GM23338 (cell line): Measurements from ENCODE around the gene C1QTNF7. TPM values are rescaled to one million over a fixed set of nuclear protein-coding genes. Genes with fewer than 3 reads are reported as not detected.

Experiments used
- ATAC-seq: fragments of 200-7000 bp; cut with Tn5 transposase; 3 replicates; pipeline ENCODE4 v1.9.1; 2020
- DNase-seq: peaks from one replicate; pipeline ENCODE4 v3.0.0-alpha.2; 2015; ENCODE audit warnings: low spot score
- H2AFZ ChIP-seq: fragments of 200-600 bp; sonication (generic); 2 replicates; pipeline ENCODE4 v1.8.0; 2016; ENCODE audit warnings: antibody characterized with exemption, mild to moderate bottlenecking, moderate library complexity
- H3F3A ChIP-seq: fragments of 200-600 bp; sonication (generic); replicated peaks from 2 replicates; pipeline ENCODE4 v1.8.0; 2017; ENCODE audit warnings: antibody characterized with exemption, mixed run types, low read depth
- H3K27ac ChIP-seq: fragments of 200-600 bp; sonication (generic); 2 replicates; pipeline ENCODE4 v1.6.1; 2016; ENCODE audit warnings: low read depth
- H3K27me3 ChIP-seq: fragments of 200-600 bp; sonication (generic); 2 replicates; pipeline ENCODE4 v1.8.0; 2016; ENCODE audit warnings: mild to moderate bottlenecking, mixed run types, moderate library complexity; ENCODE audit not compliant: insufficient read depth
- H3K36me3 ChIP-seq: fragments of 200-600 bp; sonication (generic); 2 replicates; pipeline ENCODE4 v1.8.0; 2016; ENCODE audit warnings: mild to moderate bottlenecking; ENCODE audit not compliant: insufficient read depth
- H3K4me1 ChIP-seq: fragments of 200-600 bp; sonication (generic); 2 replicates; pipeline ENCODE4 v1.8.0; 2016; ENCODE audit warnings: mild to moderate bottlenecking, moderate library complexity; ENCODE audit not compliant: insufficient read depth
- H3K4me2 ChIP-seq: fragments of 200-600 bp; sonication (generic); 2 replicates; pipeline ENCODE4 v1.7.1; 2017; ENCODE audit warnings: mixed run types
- H3K4me3 ChIP-seq: fragments of 200-600 bp; sonication (generic); 2 replicates; pipeline ENCODE4 v1.6.1; 2016; ENCODE audit warnings: mixed run types
- H3K79me2 ChIP-seq: fragments of 200-600 bp; sonication (generic); replicated peaks from 2 replicates; pipeline ENCODE4 v1.8.0; 2017; ENCODE audit warnings: mild to moderate bottlenecking; ENCODE audit not compliant: insufficient read depth
- H3K9me2 ChIP-seq: fragments of 200-600 bp; sonication (generic); 2 replicates; pipeline ENCODE4 v1.8.0; 2017; ENCODE audit not compliant: insufficient read depth
- H4K20me1 ChIP-seq: fragments of 200-600 bp; sonication (generic); replicated peaks from 2 replicates; pipeline ENCODE4 v1.8.0; 2017; ENCODE audit warnings: mild to moderate bottlenecking; ENCODE audit not compliant: insufficient read depth
- H3K27ac Mint-ChIP-seq: 2 replicates; pipeline ENCODE4 v1.8.0; 2020; ENCODE audit warnings: inconsistent platforms, mild to moderate bottlenecking, moderate library complexity, mixed read lengths
- H3K27me3 Mint-ChIP-seq: 3 replicates; pipeline ENCODE4 v1.8.0; 2022; ENCODE audit warnings: low read depth, mild to moderate bottlenecking, moderate library complexity, mixed read lengths, inconsistent platforms; ENCODE audit not compliant: insufficient read depth, poor library complexity
- H3K36me3 Mint-ChIP-seq: 3 replicates; pipeline ENCODE4 v1.8.0; 2021; ENCODE audit warnings: low read depth, mild to moderate bottlenecking, inconsistent platforms, moderate library complexity, mixed read lengths
- H3K4me1 Mint-ChIP-seq: 3 replicates; pipeline ENCODE4 v1.8.0; 2020; ENCODE audit warnings: mild to moderate bottlenecking, inconsistent platforms, mixed read lengths
- H3K4me3 Mint-ChIP-seq: 3 replicates; pipeline ENCODE4 v1.8.0; 2021; ENCODE audit warnings: moderate library complexity, mild to moderate bottlenecking, inconsistent platforms, mixed read lengths
- H3K9me3 Mint-ChIP-seq: 3 replicates; pipeline ENCODE4 v1.8.0; 2020; ENCODE audit warnings: moderate library complexity, mild to moderate bottlenecking, inconsistent platforms, mixed read lengths
- CREB1 ChIP-seq: fragments of 250-450 bp; sonication (Bioruptor Pico); IDR thresholded peaks from 2 replicates; pipeline ENCODE4 v1.5.0; 2020; ENCODE audit warnings: low read depth, mild to moderate bottlenecking, moderate library complexity
- CTCF ChIP-seq, 2 experiments: fragments of 200-600 bp in 1 of 2; sonication (generic) in 1 of 2; conservative IDR thresholded peaks; 2 replicates each; pipeline versions ENCODE4 v1.5.1 to v1.6.1; 2016 to 2017; ENCODE audit warnings: antibody characterized with exemption in 2 of 2, low read depth in 2 of 2, mild to moderate bottlenecking in 2 of 2, moderate library complexity in 1 of 2
- ETS1 ChIP-seq: IDR thresholded peaks from 2 replicates; pipeline ENCODE4 v1.6.1; 2016; ENCODE audit warnings: antibody characterized with exemption
- EZH2 ChIP-seq: fragments of 200-600 bp; sonication (generic); IDR thresholded peaks from one replicate; pipeline ENCODE4 v1.8.0; 2017; ENCODE audit warnings: antibody characterized with exemption, mild to moderate bottlenecking, low read depth; ENCODE audit not compliant: unreplicated experiment
- EZH2phosphoT487 ChIP-seq: fragments of 200-600 bp; sonication (generic); IDR thresholded peaks from one replicate; pipeline ENCODE4 v1.8.1; 2018; ENCODE audit warnings: antibody characterized with exemption; ENCODE audit not compliant: unreplicated experiment
- JUNB ChIP-seq: IDR thresholded peaks from one replicate; pipeline ENCODE4 v1.6.1; 2016; ENCODE audit warnings: antibody characterized with exemption; ENCODE audit not compliant: unreplicated experiment
- NANOG ChIP-seq: IDR thresholded peaks from 2 replicates; pipeline ENCODE4 v1.6.1; 2016; ENCODE audit warnings: antibody characterized with exemption, borderline replicate concordance
- POLR2AphosphoS5 ChIP-seq: IDR thresholded peaks from 2 replicates; pipeline ENCODE4 v1.6.1; 2016; ENCODE audit warnings: antibody characterized with exemption, low read depth
- REST ChIP-seq: IDR thresholded peaks from one replicate; pipeline ENCODE4 v1.6.1; 2018; ENCODE audit warnings: antibody characterized with exemption; ENCODE audit not compliant: unreplicated experiment
- STAT1 ChIP-seq: IDR thresholded peaks from one replicate; pipeline ENCODE4 v1.6.1; 2016; ENCODE audit warnings: antibody characterized with exemption; ENCODE audit not compliant: unreplicated experiment
- ZNF114 ChIP-seq: fragments of 250-450 bp; sonication (Bioruptor Pico); IDR thresholded peaks from 2 replicates; pipeline ENCODE4 v1.5.0; 2020; ENCODE audit warnings: mild to moderate bottlenecking, moderate library complexity
- ZNF331 ChIP-seq: fragments of 250-450 bp; sonication (Bioruptor Pico); IDR thresholded peaks from 2 replicates; pipeline ENCODE4 v1.5.0; 2020; ENCODE audit warnings: low read depth, mild to moderate bottlenecking, moderate library complexity
- ZNF462 ChIP-seq: fragments of 250-450 bp; sonication (Bioruptor Pico); IDR thresholded peaks from 2 replicates; pipeline ENCODE4 v1.5.0; 2020; ENCODE audit warnings: mild to moderate bottlenecking, moderate library complexity
- polyA plus RNA-seq: library from polyadenylated mRNA; unstranded; fragments of >200 nt; fragmentation: Nextera tagmentation; extraction: Ambion mirVana; gene quantifications from 2 replicates; pipeline ENCODE4 v1.2.1, GENCODE V29; 2016
- total RNA-seq: library from RNA; depleted of rRNA; stranded (reverse); fragments of >200 nt; shearing (Covaris generic); gene quantifications from 2 replicates; pipeline ENCODE4 v1.2.3, GENCODE V29; 2014

C1QTNF7 gene
- total and polyA plus RNA-seq, 2 experiments from 2014 or later = not detected

GRCh38 chr4:15434091-15434490 is 6.3 kb downstream of the C1QTNF7 start:
- Mint-ChIP-seq H3K4me3 (no peak overlapping the region), H3K4me1 (no peaks in the 10 kb centered on the region), H3K27me3 (no peaks in the 10 kb centered on the region), H3K27ac (no peak overlapping the region), H3K36me3 (no peaks in the 10 kb centered on the region), H3K9me3 (no peaks in the 10 kb centered on the region; the same call in 2 of the 3 replicates)
- Histone ChIP-seq H3F3A (no peaks in the 10 kb centered on the region), H3K79me2 (no peaks in the 10 kb centered on the region), H4K20me1 (no peaks in the 10 kb centered on the region), H3K4me1 (no peaks in the 10 kb centered on the region), H3K9me2 (no peaks in the 10 kb centered on the region), H3K4me2 (no peak overlapping the region), H3K27me3 (no peaks in the 10 kb centered on the region), H3K36me3 (no peaks in the 10 kb centered on the region), H2AFZ (no peak overlapping the region), H3K4me3 (no peak overlapping the region), H3K27ac (no peak overlapping the region)
- DNase-seq = no peak
- no peak for TF ChIP-seq EZH2phosphoT487
- no peak for TF ChIP-seq CREB1 (CRISPR knock-in tag)
- no peak for TF ChIP-seq POLR2AphosphoS5
- TF ChIP-seq STAT1 = no peak
- TF ChIP-seq ZNF462 (CRISPR knock-in tag) = no peak
- TF ChIP-seq ZNF114 (CRISPR knock-in tag) = no peak
- no peak for TF ChIP-seq NANOG
- no peak for TF ChIP-seq EZH2
- no peak for TF ChIP-seq ETS1
- TF ChIP-seq CTCF (conservative IDR thresholded peaks at IDR 0.05; ENCODE audit: low read depth in 2 of 2) = no peak
- TF ChIP-seq JUNB = no peak
- no peak for TF ChIP-seq REST
- no peak for TF ChIP-seq ZNF331
- ATAC-seq = no peak
